ENCODE measurements around the gene PCDHB11.
"Not testable (repeated sequence)": the region's sequence is repeated elsewhere in the genome, so short reads cannot be mapped to it uniquely, and the experiment has no call there.

The PCDHB11 gene

DNA sequence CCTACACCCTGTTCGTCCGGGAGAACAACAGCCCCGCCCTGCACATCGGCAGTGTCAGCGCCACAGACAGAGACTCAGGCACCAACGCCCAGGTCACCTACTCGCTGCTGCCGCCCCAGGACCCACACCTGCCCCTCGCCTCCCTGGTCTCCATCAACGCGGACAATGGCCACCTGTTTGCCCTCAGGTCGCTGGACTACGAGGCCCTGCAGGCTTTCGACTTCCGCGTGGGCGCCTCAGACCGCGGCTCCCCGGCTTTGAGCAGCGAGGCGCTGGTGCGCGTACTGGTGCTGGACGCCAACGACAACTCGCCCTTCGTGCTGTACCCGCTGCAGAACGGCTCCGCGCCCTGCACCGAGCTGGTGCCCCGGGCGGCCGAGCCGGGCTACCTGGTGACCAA lies 10.7 kb upstream of the PCDHB11 start:
- DNase-seq: not testable (repeated sequence)

DNA sequence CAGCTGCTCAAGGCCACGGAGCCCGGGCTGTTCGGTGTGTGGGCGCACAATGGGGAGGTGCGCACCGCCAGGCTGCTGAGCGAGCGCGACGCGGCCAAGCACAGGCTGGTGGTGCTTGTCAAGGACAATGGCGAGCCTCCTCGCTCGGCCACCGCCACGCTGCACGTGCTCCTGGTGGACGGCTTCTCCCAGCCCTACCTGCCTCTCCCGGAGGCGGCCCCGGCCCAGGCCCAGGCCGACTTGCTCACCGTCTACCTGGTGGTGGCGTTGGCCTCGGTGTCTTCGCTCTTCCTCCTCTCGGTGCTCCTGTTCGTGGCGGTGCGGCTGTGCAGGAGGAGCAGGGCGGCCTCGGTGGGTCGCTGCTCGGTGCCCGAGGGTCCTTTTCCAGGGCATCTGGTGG lies 10.3 kb upstream of the PCDHB11 start:
- not testable (repeated sequence) for DNase-seq

DNA sequence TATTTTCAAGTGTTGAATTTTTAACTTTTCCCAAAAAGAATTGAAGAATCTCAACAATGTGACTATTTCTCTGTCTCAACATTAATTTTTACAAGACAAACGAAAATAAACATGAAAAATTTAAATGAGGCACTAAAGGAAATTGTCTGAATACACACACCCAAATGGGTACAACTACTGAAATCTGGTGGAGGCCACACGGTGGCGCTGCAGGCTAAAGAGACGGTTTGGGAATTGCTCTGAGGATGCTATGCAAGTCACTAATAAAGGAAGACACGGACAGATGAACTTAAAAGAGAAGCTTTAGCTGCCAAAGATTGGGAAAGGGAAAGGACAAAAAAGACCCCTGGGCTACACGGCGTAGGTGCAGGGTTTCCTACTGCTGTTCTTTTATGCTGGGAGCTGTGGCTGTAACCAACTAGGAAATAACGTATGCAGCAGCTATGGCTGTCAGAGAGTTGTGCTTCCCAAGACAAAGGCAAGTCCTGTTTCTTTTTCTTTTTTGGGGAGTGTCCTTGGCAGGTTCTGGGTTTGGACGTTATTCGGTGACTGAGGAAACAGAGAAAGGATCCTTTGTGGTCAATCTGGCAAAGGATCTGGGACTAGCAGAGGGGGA lies 7.2 kb upstream of the PCDHB11 start, which contains the start of gene PCDHB10:
Gene PCDHB10, plus strand, starts transcription at position 244 of the 616 bp plus-strand sequence. Its CDS starts 200 bp downstream, at position 444.
- DNase-seq: no peak

DNA sequence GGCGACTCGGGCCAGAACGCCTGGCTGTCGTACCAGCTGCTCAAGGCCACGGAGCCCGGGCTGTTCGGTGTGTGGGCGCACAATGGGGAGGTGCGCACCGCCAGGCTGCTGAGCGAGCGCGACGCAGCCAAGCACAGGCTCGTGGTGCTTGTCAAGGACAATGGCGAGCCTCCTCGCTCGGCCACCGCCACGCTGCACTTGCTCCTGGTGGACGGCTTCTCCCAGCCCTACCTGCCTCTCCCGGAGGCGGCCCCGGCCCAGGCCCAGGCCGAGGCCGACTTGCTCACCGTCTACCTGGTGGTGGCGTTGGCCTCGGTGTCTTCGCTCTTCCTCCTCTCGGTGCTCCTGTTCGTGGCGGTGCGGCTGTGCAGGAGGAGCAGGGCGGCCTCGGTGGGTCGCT lies 5.1 kb upstream of the PCDHB11 start:
- not testable (repeated sequence) for DNase-seq

DNA sequence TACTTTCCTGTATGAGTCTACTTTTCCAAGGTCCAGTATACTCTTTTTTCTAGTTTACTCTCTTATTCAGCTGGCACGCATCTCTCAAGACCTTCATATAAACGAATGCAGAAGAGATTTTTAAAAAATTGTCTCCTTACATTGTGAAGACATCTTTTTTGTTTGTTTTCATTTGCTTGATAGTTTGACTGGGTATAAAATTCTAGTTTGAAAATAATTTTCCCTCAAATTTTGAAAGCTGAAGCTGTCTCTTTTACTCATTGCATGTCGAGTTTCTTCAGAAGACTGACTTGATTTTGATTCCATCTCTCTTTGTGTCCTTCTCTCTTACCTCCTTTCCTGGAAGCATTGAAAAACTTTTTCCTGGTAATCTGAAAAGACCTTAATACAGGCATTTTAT lies 3.1 kb upstream of the PCDHB11 start:
- no peak for DNase-seq

DNA sequence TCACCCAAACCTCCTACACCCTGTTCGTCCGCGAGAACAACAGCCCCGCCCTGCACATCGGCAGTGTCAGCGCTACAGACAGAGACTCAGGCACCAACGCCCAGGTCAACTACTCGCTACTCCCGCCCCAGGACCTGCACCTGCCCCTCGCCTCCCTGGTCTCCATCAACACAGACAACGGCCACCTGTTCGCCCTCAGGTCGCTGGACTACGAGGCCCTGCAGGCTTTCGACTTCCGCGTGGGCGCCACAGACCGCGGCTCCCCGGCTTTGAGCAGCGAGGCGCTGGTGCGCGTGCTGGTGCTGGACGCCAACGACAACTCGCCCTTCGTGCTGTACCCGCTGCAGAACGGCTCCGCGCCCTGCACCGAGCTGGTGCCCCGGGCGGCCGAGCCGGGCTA lies 1.7 kb downstream of the PCDHB11 start:
- not testable (repeated sequence) for DNase-seq

DNA sequence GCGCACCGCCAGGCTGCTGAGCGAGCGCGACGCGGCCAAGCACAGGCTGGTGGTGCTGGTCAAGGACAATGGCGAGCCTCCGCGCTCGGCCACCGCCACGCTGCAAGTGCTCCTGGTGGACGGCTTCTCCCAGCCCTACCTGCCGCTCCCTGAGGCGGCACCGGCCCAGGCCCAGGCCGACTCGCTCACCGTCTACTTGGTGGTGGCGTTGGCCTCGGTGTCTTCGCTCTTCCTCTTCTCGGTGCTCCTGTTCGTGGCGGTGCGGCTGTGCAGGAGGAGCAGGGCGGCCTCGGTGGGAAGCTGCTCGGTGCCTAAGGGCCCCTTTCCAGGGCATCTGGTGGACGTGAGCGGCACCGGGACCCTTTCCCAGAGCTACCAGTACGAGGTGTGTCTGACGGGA lies 2.2 kb downstream of the PCDHB11 start:
- DNase-seq: not testable (repeated sequence)

DNA sequence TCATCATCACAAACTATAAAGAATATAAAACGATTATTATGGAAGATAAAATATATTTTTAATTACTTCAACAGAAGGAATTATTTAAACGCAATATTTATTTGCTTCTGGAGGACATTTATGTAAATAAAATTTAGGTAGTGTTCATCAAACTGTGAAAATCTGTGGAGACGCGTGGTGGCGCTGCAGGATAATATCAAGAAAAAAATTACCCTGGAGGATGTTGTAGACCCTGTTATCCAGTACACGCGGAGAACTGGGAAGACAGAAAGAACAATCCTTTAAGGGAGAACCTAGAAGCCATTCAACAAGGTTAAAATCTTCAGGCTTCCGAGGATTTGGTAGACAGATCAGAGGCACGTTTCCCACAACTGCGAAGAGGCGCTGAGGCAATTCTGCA lies 9.1 kb downstream of the PCDHB11 start, which contains the start of gene PCDHB12:
Gene PCDHB12, plus strand, starts transcription at position 242 of the 400 bp plus-strand sequence. CDS start 189 bp downstream, outside the sequence.
- no peak for DNase-seq

DNA sequence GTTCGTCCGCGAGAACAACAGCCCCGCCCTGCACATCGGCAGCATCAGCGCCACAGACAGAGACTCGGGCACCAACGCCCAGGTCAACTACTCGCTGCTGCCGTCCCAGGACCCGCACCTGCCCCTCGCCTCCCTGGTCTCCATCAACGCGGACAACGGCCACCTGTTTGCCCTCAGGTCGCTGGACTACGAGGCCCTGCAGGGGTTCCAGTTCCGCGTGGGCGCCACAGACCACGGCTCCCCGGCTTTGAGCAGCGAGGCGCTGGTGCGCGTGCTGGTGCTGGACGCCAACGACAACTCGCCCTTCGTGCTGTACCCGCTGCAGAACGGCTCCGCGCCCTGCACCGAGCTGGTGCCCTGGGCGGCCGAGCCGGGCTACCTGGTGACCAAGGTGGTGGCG lies 10.9 kb downstream of the PCDHB11 start:
- not testable (repeated sequence) for DNase-seq

DNA sequence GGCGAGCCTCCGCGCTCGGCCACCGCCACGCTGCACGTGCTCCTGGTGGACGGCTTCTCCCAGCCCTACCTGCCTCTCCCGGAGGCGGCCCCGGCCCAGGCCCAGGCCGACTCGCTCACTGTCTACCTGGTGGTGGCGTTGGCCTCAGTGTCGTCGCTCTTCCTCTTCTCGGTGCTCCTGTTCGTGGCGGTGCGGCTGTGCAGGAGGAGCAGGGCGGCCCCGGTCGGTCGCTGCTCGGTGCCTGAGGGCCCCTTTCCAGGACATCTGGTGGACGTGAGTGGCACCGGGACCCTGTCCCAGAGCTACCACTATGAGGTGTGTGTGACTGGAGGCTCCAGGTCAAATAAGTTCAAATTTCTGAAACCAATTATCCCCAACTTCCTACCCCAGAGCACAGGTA lies 11.4 kb downstream of the PCDHB11 start:
- not testable (repeated sequence) for DNase-seq

DNA sequence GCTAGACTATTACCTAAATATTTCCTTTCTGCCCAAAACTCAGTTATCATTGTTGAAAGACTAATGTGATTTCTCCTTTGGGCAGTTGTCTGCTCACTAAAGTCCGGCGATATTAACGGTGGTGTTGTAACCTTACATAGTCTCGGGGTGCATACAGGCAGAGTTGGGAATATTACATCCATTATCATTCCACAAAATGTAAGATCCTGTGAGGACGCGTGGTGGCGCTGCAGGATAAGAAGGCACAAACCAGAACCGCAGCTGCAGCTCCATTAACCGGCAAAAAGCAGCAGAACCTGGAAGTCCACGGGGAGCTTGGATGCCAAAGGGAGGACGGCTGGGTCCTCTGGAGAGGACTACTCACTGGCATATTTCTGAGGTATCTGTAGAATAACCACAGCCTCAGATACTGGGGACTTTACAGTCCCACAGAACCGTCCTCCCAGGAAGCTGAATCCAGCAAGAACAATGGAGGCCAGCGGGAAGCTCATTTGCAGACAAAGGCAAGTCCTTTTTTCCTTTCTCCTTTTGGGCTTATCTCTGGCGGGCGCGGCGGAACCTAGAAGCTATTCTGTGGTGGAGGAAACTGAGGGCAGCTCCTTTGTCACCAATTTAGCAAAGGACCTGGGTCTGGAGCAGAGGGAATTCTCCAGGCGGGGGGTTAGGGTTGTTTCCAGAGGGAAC lies 14.4 kb downstream of the PCDHB11 start, which contains the start of gene PCDHB13:
Gene PCDHB13, plus strand, starts transcription at position 264 of the 684 bp plus-strand sequence. Its CDS starts 205 bp downstream, at position 469.
- DNase-seq: peak; percentile 1

DNA sequence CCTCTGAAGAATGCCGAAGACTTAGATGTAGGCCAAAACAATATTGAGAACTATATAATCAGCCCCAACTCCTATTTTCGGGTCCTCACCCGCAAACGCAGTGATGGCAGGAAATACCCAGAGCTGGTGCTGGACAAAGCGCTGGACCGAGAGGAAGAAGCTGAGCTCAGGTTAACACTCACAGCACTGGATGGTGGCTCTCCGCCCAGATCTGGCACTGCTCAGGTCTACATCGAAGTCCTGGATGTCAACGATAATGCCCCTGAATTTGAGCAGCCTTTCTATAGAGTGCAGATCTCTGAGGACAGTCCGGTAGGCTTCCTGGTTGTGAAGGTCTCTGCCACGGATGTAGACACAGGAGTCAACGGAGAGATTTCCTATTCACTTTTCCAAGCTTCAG lies 15.2 kb downstream of the PCDHB11 start:
- not testable (repeated sequence) for DNase-seq

DNA sequence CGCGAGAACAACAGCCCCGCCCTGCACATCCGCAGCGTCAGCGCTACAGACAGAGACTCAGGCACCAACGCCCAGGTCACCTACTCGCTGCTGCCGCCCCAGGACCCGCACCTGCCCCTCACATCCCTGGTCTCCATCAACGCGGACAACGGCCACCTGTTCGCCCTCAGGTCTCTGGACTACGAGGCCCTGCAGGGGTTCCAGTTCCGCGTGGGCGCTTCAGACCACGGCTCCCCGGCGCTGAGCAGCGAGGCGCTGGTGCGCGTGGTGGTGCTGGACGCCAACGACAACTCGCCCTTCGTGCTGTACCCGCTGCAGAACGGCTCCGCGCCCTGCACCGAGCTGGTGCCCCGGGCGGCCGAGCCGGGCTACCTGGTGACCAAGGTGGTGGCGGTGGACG lies 16.1 kb downstream of the PCDHB11 start:
- DNase-seq: not testable (repeated sequence)

DNA sequence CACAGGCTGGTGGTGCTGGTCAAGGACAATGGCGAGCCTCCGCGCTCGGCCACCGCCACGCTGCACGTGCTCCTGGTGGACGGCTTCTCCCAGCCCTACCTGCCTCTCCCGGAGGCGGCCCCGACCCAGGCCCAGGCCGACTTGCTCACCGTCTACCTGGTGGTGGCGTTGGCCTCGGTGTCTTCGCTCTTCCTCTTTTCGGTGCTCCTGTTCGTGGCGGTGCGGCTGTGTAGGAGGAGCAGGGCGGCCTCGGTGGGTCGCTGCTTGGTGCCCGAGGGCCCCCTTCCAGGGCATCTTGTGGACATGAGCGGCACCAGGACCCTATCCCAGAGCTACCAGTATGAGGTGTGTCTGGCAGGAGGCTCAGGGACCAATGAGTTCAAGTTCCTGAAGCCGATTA lies 16.6 kb downstream of the PCDHB11 start:
- DNase-seq: not testable (repeated sequence)

DNA sequence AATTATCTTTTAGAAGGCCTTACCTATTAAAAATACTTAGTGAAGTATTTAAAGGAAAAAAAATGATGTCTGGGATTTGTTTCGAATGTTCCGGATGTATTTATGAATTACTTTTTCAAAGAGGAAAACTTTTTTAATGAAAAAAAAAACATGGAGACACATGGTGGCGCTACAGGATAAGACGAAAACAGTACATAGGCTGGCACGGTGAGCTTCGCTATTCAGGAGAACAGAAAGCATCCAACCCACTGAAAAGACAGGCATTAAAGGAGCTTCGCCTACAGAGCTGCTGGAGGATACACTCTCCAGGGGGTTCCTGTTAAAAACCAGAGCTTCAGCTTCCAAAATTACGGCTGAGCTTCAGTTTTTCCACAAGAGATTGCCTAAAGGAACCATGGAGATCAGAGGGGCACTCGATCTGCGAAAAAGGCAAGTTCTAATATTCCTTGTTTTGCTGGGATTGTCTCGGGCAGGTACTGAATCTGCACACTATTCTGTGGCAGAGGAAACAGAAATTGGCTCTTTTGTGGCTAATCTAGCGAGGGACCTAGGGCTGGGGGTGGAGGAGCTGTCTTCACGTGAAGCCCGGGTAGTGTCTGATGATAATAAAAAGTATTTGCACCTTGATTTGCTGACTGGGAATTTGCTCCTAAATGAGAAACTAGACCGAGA lies 23.8 kb downstream of the PCDHB11 start, which contains the start of gene PCDHB14:
Gene PCDHB14, plus strand, starts transcription at position 232 of the 672 bp plus-strand sequence. Its CDS starts 163 bp downstream, at position 395.
- DNase-seq: peak; percentile 7

DNA sequence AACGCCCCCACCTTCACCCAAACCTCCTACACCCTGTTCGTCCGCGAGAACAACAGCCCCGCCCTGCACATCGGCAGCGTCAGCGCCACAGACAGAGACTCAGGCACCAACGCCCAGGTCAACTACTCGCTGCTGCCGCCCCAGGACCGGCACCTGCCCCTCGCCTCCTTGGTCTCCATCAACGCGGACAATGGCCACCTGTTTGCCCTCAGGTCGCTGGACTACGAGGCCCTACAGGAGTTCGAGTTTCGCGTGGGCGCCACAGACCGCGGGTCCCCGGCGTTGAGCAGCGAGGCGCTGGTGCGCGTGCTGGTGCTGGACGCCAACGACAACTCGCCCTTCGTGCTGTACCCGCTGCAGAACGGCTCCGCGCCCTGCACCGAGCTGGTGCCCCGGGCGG lies 25.4 kb downstream of the PCDHB11 start:
- DNase-seq: not testable (repeated sequence)

DNA sequence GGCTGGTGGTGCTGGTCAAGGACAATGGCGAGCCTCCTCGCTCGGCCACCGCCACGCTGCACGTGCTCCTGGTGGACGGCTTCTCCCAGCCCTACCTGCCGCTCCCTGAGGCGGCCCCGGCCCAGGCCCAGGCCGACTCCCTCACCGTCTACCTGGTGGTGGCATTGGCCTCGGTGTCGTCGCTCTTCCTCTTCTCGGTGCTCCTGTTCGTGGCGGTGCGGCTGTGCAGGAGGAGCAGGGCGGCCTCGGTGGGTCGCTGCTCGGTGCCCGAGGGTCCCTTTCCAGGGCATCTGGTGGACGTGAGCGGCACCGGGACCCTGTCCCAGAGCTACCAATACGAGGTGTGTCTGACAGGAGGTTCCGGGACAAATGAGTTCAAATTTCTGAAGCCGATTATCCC lies 26.0 kb downstream of the PCDHB11 start:
- DNase-seq: not testable (repeated sequence)

DNA sequence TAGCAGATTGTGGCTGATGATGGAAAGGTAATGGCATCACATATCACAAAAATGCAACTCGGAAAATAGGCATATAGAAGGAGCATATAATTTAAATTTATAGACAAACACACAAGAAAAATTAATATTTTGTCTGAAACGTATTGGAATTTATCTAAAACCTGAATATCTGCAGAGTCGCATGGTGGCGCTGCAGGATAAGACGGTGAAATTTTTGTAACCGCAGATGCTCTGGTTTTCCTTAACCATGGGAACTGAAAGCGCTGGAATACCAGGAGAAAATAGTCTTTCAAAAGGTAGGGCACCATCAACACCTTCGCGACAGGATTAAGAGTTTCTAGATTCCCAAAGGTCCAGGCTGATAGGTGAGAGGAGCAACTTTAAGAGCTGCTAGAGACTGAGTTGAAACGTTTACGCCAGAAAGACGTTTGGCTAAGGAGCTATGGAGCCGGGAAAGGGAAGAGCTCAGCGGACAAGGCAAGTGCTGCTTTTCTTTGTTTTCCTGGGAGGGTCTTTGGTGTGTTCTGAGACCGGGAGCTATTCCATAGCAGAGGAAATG lies 34.8 kb downstream of the PCDHB11 start:
- DNase-seq: no peak

DNA sequence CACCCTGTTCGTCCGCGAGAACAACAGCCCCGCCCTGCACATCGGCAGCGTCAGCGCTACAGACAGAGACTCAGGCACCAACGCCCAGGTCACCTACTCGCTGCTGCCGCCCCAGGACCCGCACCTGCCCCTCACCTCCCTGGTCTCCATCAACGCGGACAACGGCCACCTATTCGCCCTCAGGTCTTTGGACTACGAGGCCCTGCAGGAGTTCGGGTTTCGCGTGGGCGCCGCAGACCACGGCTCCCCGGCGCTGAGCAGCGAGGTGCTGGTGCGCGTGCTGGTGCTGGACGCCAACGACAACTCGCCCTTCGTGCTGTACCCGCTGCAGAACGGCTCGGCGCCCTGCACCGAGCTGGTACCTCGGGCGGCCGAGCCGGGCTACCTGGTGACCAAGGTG lies 36.5 kb downstream of the PCDHB11 start:
- DNase-seq: not testable (repeated sequence)

DNA sequence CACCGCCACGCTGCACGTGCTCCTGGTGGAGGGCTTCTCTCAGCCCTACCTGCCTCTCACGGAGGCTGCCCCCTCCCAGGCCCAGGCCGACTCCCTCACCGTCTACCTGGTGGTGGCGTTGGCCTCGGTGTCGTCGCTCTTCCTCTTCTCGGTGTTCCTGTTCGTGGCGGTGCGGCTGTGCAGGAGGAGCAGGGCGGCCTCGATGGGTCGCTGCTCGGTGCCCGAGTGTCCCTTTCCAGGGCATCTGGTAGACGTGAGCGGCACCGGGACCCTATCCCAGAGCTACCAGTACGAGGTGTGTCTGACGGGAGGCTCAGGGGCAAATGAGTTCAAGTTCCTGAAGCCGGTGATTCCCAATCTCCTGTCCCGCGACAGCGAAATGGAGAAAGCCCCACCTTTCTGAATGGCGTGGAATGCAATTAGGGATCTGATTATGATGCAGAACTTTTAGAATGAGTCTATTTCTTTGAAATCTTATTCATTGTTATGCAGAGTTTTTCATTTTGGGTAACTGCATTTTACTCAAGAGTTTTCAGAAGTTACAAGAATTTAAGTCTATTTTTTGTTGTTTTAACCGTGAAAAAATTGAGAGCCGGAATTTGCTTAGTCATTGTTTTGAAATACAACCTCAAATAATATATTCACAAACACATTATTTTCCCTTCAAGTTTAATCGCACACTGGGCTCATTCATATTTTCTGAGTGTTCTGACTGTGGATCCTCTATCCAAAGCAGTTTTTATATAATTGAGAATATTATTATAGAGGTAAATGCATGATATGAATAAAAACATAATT lies 37.3 kb downstream of the PCDHB11 start:
- no peak for DNase-seq

DNA sequence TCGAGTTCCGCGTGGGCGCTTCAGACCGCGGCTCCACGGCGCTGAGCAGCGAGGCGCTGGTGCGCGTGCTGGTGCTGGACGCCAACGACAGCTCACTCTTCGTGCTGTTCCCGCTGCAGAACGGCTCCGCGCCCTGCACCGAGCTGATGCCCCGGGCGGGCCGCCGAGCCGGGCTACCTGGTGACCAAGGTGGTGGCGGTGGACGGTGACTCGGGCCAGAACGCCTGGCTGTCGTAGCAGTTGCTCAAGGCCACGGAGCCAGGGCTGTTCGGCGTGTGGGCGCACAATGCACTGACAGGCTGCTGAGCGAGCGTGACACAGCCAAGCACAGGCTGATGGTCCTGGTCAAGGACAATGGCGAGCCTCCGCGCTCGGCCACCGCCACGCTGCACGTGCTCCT lies 42.1 kb downstream of the PCDHB11 start:
- no peak for DNase-seq

DNA sequence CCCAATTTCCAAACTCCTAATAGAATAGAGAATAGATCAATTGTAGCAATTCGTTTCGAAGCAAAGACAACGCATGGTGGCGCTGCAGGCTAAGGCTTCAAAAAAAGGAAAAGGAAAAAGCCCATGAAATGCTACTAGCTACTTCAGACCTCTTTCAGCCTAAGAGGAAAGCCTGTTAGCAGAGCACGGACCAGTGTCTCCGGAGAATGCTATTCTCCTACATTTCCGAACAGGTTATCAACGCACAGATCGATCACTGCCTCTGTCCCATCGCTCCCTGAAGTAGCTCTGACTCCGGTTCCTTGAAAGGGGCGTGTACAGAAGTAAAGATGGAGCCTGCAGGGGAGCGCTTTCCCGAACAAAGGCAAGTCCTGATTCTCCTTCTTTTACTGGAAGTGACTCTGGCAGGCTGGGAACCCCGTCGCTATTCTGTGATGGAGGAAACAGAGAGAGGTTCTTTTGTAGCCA lies 45.9 kb downstream of the PCDHB11 start, which contains the start of gene PCDHB15:
Gene PCDHB15, plus strand, starts transcription at position 146 of the 468 bp plus-strand sequence. Its CDS starts 184 bp downstream, at position 330.
- DNase-seq: no peak

Measured in DMS153 (cell line).